Activated CD4-positive, alpha-beta T cell treated with anti-CD3 and anti-CD28 coated beads, Interleukin-2, amount 10 ng/mL, durations not matched to agents 24 days and 14 days (primary cell): ENCODE data around the gene ZSWIM1. TPM values are rescaled to one million over a fixed set of nuclear protein-coding genes. Genes with fewer than 3 reads are reported as not detected.
A peak's percentile ranks its signal among the peaks of the same experiment; 100 is the strongest.

Source experiments
- DNase-seq: peaks from one replicate; pipeline ENCODE4 v3.0.0; 2022
- H3K27ac Mint-ChIP-seq: one replicate; pipeline ENCODE4 v1.8.0; 2022; ENCODE audit warnings: mild to moderate bottlenecking, mixed read lengths
- H3K27me3 Mint-ChIP-seq: one replicate; pipeline ENCODE4 v1.8.0; 2022; ENCODE audit warnings: mixed read lengths
- H3K36me3 Mint-ChIP-seq: one replicate; pipeline ENCODE4 v1.8.0; 2022; ENCODE audit warnings: low read depth, mild to moderate bottlenecking, mixed read lengths
- H3K4me1 Mint-ChIP-seq: one replicate; pipeline ENCODE4 v1.8.0; 2021; ENCODE audit warnings: mixed read lengths
- H3K4me3 Mint-ChIP-seq: one replicate; pipeline ENCODE4 v1.8.0; 2022; ENCODE audit warnings: mild to moderate bottlenecking, moderate library complexity, mixed read lengths
- H3K9me3 Mint-ChIP-seq: one replicate; pipeline ENCODE4 v1.8.0; 2021; ENCODE audit warnings: mixed read lengths
- intact Hi-C: fragments of 100-400 bp; cut with micrococcal nuclease; formaldehyde crosslinking; loops from one replicate; pipeline ENCODE4 v1.15.1; 2023
- total RNA-seq: library from RNA; stranded (reverse); gene quantifications from 2 replicates; pipeline ENCODE4 v1.2.3, GENCODE V29; 2022

The ZSWIM1 gene
- total RNA-seq, 1 donor from 2014 or later = 9.4 TPM

DNA sequence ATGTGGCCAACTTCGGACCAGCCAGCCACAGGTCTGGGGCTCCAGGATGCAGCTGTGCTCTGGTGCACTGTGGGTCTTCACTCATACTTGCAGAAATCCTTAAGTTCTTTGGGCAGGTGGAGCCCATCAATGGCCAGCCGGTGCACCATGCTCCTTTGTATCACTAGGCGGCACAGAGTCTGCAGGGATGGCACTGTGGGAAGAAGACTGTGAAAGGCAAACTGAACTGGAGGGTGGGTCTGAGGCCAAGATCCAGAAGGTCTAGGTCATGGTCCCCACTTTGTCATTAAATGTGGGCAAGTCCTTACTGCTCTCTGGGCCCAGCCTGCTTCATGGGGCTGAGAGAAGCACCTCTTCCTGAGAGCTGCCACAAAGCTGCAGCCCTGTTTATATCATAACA lies 7.7 kb downstream of the ZSWIM1 start:
- Mint-ChIP-seq H3K4me1 (peaks cover 24% of the 10 kb centered on the region), H3K36me3 (peaks cover 12% of the 10 kb centered on the region), H3K27me3 (no peaks in the 10 kb centered on the region), H3K27ac (no peak overlapping the region), H3K9me3 (no peaks in the 10 kb centered on the region), H3K4me3 (no peak overlapping the region)
- peak; percentile 51 for DNase-seq
- intact Hi-C loops = no loop called here

DNA sequence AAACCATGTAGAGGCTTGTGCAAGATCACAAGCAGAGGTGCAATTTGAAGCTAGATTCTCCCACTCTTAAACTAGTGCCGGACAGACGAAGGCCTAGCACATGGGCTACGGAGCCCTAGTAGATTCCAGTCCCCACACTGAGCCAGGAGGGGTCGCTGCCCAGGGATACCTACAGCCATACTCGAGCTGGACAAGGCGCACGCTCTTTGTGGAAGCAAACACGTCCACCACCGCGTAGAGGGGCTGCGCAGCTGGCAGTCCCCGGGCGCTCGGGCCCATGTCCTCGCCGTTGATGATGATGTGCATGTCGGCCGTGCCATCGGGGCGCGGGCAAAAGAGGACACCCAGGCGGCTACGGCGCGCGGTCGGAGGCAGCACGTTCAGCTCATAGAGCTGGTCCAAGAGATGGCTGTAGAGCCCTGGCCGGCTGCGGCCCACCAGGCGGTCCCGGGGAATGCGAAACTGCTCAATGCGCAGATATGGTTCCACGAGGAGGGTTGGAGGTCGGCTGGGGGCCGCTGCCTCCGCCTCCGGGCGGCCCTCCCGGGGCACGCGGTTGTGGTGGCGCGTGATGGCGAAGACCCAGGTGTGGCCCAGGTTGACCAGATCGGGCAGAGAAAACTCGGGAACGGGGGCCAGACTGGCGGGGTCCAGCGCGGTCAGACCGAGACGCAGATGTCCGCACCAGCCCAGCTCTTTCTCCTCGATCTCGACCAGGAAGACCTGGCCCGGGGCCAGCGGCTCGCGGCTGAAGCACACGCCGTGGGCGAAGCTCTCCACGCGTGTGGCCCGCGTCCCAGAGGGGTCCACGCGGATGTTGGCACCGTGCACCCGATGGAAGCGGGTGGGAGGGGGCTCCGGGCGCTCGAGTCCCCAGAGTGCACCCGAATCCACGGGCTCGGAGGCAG lies 9.3 kb downstream of the ZSWIM1 start:
- intact Hi-C loops = loop anchor here (2.0 kb wide), 1 partner anchor 44 kb away; the partner anchor contains the start of gene PCIF1
- H3K4me1 Mint-ChIP-seq = peaks cover 19% of the 10 kb centered on the region
- no peaks in the 10 kb centered on the region for H3K27me3 Mint-ChIP-seq
- H3K9me3 Mint-ChIP-seq = no peaks in the 10 kb centered on the region
- peak; percentile 79 for DNase-seq
- peak overlapping the region; percentile 92 for H3K27ac Mint-ChIP-seq
- H3K4me3 Mint-ChIP-seq = peak overlapping the region; percentile 95
- H3K36me3 Mint-ChIP-seq = peaks cover 5% of the 10 kb centered on the region

DNA sequence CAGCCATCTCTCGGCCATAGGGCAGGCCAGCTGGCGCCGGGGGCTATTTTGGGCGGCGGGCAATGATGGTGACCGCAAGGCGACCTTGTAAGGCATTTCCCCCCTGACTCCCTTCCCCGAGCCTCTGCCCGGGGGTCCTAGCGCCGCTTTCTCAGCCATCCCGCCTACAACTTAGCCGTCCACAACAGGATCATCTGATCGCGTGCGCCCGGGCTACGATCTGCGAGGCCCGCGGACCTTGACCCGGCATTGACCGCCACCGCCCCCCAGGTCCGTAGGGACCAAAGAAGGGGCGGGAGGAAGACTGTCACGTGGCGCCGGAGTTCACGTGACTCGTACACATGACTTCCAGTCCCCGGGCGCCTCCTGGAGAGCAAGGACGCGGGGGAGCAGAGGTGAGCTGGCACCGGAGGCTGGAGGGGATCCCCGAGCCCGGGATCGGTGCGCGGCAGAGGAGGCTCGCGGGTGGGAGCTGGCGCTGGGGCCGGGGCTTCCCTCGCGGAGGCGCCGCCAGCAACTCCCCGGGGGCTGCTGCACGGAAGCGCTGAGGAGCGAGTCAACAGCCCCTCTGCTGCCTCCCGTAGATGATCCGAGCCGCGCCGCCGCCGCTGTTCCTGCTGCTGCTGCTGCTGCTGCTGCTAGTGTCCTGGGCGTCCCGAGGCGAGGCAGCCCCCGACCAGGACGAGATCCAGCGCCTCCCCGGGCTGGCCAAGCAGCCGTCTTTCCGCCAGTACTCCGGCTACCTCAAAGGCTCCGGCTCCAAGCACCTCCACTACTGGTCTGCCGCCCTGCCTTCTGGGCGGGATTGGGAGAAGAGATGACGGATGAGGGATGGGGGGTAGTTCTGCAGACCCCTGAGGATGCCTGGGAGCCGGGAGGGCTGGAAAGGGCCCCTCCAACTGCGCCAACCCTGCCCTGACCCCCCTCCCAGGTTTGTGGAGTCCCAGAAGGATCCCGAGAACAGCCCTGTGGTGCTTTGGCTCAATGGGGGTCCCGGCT lies 10.3 kb downstream of the ZSWIM1 start, which contains the start of the genes CTSA and NEURL2:
TSS of gene CTSA (plus strand) at position 351 of the 999 bp plus-strand sequence. CDS start at position 585, 234 bp downstream.
TSS of gene NEURL2 (minus strand) at position 224 of the 999 bp plus-strand sequence. CDS start at position 7, 217 bp downstream.
- intact Hi-C loops = loop anchor here (1.0 to 2.0 kb wide), 4 partner anchors 10 to 44 kb away; partner anchors contain the start of genes ACOT8, PCIF1, ZSWIM1 and ZSWIM3
- Mint-ChIP-seq H3K9me3 (no peaks in the 10 kb centered on the region), H3K27me3 (no peaks in the 10 kb centered on the region), H3K4me1 (peaks cover 17% of the 10 kb centered on the region), H3K4me3 (peak within 1 kb of the TSS; percentile 95), H3K36me3 (peaks cover 5% of the 10 kb centered on the region), H3K27ac (peak within 1 kb of the TSS; percentile 92)
- peak; percentile 96 for DNase-seq

DNA sequence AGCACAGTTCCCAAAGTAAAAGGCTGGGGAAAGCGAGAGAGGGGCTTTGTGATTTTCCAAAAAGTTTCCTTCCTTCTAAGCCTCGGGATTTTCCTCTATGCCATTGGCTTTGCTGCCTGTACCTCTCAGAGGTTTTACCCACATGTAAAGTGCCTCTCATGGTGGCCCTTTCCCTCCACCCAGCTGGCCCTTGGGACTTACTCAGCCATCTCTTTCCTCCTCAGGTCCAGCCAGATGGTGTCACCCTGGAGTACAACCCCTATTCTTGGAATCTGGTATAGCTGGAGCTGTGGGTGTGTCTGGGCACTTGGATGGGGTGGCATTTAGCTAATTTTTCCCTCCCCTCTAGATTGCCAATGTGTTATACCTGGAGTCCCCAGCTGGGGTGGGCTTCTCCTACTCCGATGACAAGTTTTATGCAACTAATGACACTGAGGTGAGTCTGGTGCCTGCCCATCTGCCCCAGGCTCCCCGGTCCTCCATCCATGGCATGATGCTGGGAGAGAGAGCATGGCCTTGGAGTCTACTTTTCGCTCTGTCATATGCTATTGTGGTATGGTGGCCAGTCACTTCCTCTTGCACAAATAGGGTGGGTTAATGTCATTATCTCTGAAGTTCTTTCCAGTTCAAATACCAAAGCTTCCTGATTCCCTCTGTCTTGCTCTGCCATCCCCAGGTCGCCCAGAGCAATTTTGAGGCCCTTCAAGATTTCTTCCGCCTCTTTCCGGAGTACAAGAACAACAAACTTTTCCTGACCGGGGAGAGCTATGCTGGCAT lies 11.2 kb downstream of the ZSWIM1 start:
- peak overlapping the region; percentile 66 for H3K27ac Mint-ChIP-seq
- no peaks in the 10 kb centered on the region for H3K27me3 Mint-ChIP-seq
- peak overlapping the region; percentile 95 for H3K4me3 Mint-ChIP-seq
- H3K4me1 Mint-ChIP-seq = peaks cover 17% of the 10 kb centered on the region
- intact Hi-C loops = no loop called here
- peaks cover 5% of the 10 kb centered on the region for H3K36me3 Mint-ChIP-seq
- H3K9me3 Mint-ChIP-seq = no peaks in the 10 kb centered on the region
- DNase-seq = peak; percentile 57

DNA sequence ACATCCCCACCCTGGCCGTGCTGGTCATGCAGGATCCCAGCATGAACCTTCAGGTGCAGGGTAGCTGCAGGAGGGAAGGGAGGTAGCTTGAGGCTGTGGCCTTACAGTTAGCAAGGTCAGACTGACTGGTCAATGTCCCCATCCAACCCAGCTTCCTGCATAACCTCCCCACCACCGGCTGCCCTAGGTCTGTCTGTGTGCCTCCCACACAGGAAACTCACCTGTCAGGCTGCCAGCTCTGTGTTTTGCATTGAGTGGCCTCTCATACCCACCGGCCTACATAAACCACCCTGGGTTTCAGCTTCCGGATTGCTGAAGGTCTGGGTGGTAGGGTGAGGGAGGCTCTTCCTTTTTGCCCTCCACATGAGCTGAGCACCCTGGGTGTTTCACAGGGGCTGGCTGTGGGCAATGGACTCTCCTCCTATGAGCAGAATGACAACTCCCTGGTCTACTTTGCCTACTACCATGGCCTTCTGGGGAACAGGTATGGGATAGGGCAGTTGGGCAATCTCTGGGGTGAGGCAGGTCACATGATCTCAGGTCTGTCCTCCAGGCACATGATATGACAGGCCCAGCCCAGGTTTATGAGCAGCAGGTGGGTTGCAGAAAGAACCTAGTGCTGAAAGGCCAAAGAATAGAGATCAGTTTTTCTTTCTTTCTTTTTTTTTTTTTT lies 11.9 kb downstream of the ZSWIM1 start:
- Mint-ChIP-seq H3K27me3 (no peaks in the 10 kb centered on the region), H3K4me3 (peak overlapping the region; percentile 95), H3K36me3 (peaks cover 10% of the 10 kb centered on the region), H3K27ac (peak overlapping the region; percentile 66), H3K4me1 (peaks cover 17% of the 10 kb centered on the region), H3K9me3 (no peaks in the 10 kb centered on the region)
- DNase-seq = peak; percentile 56
- intact Hi-C loops = no loop called here

DNA sequence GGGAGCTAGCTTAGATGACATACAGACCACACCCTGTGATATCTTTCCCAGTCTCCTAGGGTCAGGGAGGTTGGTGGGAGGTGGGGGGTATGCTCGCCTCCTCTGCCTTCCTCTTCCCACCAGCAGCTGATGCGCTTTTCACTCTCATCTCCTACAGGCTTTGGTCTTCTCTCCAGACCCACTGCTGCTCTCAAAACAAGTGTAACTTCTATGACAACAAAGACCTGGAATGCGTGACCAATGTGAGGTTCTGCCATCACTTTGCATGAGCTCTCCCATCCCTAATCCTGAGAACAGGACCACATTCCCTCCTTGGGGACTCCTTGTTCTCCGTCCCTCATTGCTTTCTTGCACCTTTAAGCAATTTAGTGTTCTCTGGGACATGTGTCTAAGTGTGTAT lies 12.8 kb downstream of the ZSWIM1 start:
- no peak for DNase-seq
- Mint-ChIP-seq H3K36me3 (peaks cover 10% of the 10 kb centered on the region), H3K4me1 (peaks cover 17% of the 10 kb centered on the region), H3K27ac (no peak overlapping the region), H3K4me3 (no peak overlapping the region), H3K27me3 (no peaks in the 10 kb centered on the region), H3K9me3 (no peaks in the 10 kb centered on the region)
- intact Hi-C loops = no loop called here

DNA sequence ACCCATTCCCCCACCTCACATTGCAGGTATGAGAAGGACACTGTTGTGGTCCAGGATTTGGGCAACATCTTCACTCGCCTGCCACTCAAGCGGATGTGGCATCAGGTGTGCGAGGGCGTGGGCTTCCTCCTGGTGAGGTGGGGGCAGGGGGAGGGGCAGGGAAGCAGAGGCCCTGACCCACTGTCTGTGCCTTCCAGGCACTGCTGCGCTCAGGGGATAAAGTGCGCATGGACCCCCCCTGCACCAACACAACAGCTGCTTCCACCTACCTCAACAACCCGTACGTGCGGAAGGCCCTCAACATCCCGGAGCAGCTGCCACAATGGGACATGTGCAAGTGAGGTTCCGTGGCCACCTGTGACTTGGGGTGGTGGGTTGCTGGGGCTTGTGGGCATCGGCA lies 13.8 kb downstream of the ZSWIM1 start:
- H3K4me3 Mint-ChIP-seq = no peak overlapping the region
- no peaks in the 10 kb centered on the region for H3K9me3 Mint-ChIP-seq
- H3K36me3 Mint-ChIP-seq = peaks cover 10% of the 10 kb centered on the region
- H3K27me3 Mint-ChIP-seq = no peaks in the 10 kb centered on the region
- H3K4me1 Mint-ChIP-seq = peaks cover 17% of the 10 kb centered on the region
- H3K27ac Mint-ChIP-seq = no peak overlapping the region
- no peak for DNase-seq
- intact Hi-C loops = no loop called here

DNA sequence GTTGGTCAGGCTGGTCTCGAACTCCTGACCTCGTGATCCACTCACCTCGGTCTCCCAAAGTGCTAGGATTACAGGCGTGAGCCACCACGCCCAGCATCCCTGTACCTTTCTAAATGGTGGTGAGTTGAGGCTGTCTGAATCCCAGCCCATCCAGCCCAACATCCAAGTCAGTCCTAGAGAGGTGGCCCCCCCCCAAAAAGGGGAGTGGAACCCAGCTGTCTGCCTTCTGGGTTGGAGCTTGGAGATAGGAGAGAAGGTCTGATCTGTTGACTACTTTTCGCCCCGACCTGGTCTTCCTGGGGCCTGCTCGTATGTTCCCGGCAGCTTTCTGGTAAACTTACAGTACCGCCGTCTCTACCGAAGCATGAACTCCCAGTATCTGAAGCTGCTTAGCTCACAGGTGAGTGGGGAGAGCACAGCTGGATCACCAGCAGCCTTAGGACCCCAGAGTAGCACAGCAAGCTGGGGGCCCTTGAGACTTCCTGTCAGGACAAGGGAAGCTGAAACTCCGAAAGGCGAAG lies 15.7 kb downstream of the ZSWIM1 start:
- Mint-ChIP-seq H3K9me3 (no peaks in the 10 kb centered on the region), H3K4me1 (peaks cover 11% of the 10 kb centered on the region), H3K27ac (no peak overlapping the region), H3K4me3 (no peak overlapping the region), H3K27me3 (no peaks in the 10 kb centered on the region), H3K36me3 (peaks cover 10% of the 10 kb centered on the region)
- DNase-seq = no peak
- intact Hi-C loops = no loop called here

DNA sequence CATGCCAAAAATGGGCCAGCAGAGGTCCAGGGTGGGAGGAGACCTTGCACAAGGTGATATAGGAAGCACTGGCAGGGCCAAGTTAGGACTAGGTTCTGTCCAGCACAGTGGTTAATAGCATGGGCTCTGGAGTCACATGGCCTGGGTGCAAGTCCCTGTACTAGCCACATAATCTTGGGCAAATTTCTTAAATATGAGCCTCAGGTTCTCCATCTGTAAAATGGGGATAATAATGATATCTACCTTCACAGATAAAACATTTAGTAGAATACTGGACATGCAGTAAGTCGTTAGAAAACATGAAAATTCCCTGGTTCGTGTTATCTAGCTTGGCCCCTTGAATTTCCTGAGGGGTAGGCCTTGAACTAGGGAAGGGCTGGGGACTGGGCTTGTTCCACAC lies 16.3 kb downstream of the ZSWIM1 start:
- intact Hi-C loops = no loop called here
- Mint-ChIP-seq H3K36me3 (peaks cover 10% of the 10 kb centered on the region), H3K4me1 (peaks cover 7% of the 10 kb centered on the region), H3K27ac (no peak overlapping the region), H3K27me3 (no peaks in the 10 kb centered on the region), H3K9me3 (no peaks in the 10 kb centered on the region), H3K4me3 (no peak overlapping the region)
- no peak for DNase-seq

DNA sequence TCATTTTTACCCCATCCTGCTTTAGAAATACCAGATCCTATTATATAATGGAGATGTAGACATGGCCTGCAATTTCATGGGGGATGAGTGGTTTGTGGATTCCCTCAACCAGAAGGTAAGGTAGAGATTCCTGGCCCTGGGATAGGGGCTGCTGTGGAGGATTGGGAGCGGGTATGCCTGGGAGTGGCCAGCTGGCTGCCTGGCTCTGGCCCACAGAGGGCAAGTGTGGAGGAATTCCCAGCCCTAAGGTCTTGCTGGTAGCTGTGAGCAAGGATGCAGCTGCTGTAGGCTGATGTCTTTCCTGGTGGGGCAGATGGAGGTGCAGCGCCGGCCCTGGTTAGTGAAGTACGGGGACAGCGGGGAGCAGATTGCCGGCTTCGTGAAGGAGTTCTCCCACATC lies 16.7 kb downstream of the ZSWIM1 start:
- Mint-ChIP-seq H3K27ac (no peak overlapping the region), H3K36me3 (peaks cover 7% of the 10 kb centered on the region)
- intact Hi-C loops = no loop called here

DNA sequence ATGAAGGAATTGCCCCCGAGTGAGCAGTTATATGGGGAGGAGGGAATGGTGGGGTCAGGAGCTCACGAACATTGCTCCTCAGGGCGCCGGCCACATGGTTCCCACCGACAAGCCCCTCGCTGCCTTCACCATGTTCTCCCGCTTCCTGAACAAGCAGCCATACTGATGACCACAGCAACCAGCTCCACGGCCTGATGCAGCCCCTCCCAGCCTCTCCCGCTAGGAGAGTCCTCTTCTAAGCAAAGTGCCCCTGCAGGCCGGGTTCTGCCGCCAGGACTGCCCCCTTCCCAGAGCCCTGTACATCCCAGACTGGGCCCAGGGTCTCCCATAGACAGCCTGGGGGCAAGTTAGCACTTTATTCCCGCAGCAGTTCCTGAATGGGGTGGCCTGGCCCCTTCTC lies 17.3 kb downstream of the ZSWIM1 start:
- Mint-ChIP-seq H3K4me3 (no peak overlapping the region), H3K27me3 (no peaks in the 10 kb centered on the region), H3K27ac (no peak overlapping the region), H3K36me3 (peaks cover 5% of the 10 kb centered on the region), H3K4me1 (peaks cover 2% of the 10 kb centered on the region), H3K9me3 (no peaks in the 10 kb centered on the region)
- intact Hi-C loops = no loop called here
- no peak for DNase-seq

More for the DNA sequence above, 16.7 kb downstream of the ZSWIM1 start:
- Mint-ChIP-seq H3K4me3 (no peak overlapping the region), H3K9me3 (no peaks in the 10 kb centered on the region), H3K4me1 (peaks cover 3% of the 10 kb centered on the region), H3K27me3 (no peaks in the 10 kb centered on the region)
- no peak for DNase-seq

DNA sequence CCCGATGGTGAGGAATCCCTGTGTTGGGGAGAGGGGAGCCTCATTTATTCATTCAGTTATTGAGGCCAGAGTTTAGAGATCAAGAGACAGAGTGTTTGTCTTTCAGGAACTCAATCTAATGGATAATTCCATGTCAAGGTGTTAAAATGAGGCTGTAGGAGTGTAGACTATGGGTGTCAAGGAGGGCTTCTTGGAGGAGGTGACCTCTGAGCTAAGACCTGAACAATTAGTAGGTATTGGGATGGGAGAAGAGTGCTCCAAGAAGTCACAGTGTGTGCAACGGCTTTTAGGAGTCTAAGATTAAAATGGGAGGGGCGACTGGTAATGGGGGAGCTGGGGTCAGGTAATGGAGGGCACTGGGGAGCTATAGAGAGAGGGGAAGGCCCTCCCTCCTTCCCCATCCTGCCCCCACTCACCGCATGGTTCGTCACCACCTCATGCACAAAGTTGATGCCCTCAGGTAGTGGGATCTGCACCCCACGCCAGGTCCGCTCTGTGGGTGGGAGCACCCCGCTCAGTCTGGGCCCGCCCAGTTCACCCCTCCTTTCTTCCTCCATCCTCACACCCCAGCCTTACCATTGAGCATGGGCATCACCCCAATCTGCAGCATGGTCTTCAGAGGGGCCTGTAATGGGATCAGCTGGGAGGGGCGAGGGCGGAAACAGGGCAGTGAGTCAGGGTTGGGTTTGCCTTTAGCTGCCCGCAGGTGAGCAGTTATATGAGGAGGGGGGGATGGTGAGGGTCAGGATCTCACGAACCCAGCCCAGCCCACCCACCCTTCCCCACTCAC lies 18.2 kb downstream of the ZSWIM1 start:
- Mint-ChIP-seq H3K27me3 (no peaks in the 10 kb centered on the region), H3K27ac (peak overlapping the region; percentile 7), H3K9me3 (no peaks in the 10 kb centered on the region), H3K4me1 (no peaks in the 10 kb centered on the region), H3K4me3 (no peak overlapping the region), H3K36me3 (peaks cover 5% of the 10 kb centered on the region)
- DNase-seq = no peak
- intact Hi-C loops = no loop called here
